GM21737 (cell line): Measurements from ENCODE around the gene MTMR12.

ENCODE experiments used
- ATAC-seq: cut with Tn5 transposase; IDR thresholded peaks from one replicate; pipeline ENCODE4 v1.9.1; 2021; ENCODE audit warnings: mild to moderate bottlenecking, moderate library complexity; ENCODE audit not compliant: unreplicated experiment

Gene MTMR12

DNA sequence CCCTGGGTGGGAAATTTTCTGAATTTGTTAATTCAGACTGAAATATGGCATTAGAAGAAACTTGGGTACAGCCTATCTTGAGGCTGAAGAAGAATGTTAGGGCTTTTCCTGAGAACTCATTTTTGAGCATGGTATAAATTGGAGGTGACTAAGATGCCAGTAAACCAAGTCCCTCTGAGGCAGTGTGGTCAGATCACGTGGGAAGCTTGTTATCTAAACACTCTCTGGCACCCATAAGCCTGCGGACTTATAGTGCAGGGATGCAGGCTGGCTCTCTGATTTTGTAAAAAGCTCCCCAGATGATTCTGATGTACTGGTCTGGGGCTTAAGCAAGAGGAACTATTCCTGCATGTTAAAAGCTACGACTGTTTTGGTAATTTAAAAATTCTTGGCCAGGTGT lies 34.3 kb downstream of the MTMR12 start:
- ATAC-seq: no peak

DNA sequence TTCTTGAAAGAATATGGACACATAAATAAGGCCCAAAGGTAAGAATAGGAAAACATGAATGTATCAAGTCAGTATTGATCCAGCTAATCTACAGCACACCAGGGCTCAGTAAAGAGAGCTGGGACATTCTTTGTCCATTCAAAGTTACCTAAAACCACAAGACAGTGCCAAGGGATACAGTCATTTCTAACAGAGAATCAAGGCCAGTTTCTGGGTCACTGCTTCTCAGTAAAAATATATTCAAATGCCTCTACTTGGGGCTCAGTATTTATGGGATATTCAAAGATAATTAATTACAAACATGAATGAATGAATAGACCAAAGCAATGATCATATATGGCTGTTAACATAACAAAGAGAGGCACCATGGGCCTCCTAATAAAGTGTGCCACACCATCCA lies 34.9 kb downstream of the MTMR12 start:
- ATAC-seq: no peak

GRCh38 chr5:32276173-32276853 lies 36.4 kb downstream of the MTMR12 start:
- no peak for ATAC-seq

- ATAC-seq: no peak
Observed at GRCh38 chr5:32275396-32275741, 37.4 kb downstream of the MTMR12 start.

DNA sequence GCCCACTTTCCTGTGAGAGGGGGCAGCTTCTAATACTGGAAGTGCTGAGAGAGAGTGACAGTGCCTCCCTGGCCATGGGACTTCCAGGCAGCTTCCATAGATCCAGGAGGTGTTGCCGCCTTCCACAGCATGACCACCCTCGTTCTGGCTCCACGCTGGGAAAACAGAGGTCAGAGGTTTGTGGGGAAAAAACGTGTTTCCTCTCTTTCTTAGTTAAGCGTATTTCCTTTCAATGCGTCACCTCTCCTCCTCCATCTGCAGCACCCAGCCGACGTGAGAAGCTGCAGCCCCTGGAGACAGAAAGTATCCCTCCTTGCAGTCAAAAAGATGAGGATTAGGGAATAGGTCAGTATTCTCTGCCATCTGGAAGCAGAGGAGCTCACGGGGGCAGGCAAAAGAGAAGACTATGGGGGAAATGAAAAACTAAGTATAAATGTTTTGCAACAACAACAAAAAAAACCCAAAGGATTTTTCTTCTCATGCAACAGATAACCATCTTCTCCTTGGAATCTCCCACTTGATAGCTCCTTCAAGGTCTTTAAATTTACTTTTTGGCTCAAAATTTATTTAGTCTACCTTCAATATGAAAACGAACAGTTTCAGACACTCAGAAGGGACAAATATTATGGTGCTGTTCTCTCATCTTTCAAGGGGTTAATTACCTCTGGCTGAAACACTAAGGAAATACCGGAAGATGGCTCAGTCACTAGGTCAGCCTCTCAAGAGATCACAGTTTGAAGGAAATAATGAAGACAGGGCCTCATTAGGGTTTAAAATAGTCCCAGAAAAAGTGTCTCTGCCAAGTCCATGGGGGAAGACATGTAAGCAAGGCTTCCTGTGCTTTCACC lies 38.0 kb downstream of the MTMR12 start:
- no peak for ATAC-seq

DNA sequence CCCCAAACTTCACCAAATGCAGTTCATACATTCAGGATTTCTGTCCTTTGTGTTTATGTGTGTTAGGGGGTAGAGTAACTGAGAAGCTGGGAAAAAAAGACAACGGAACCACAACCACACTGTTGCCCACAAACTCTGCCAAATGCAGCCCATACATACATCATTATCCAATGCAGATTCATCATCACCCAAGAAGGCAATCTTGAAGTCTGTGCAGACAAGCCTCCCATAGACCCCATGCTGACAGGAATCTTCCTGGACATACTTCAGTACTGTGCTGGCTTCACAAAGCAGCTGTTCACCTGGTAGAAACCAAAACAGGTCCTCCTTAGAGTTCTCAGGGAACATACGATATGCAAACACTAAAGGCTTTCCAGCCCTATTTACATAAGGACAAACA lies 38.9 kb downstream of the MTMR12 start:
- ATAC-seq: no peak

- no peak for ATAC-seq
Observed at GRCh38 chr5:32272746-32273145, 40.0 kb downstream of the MTMR12 start.

DNA sequence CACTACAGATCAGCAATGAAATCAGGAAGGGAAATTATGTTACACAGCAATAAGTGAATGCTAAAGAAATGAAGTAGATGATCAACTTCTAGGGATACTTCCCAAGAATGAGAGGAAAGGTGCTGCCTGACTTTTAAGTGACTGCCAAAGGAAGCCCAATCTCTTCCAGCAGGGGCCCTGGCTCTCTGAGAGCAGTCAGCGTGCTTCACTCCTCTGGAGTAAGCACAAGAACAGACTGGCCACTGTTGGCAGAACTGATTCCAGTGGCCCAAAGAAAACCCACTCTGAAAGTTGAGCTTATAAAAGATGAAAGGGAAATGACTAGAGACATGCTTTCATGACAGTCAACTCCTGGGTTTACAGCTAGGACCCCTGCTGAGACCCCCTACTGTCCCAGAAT lies 41.8 kb downstream of the MTMR12 start:
- no peak for ATAC-seq

- ATAC-seq: no peak
Observed at GRCh38 chr5:32270178-32270577, 42.6 kb downstream of the MTMR12 start.

DNA sequence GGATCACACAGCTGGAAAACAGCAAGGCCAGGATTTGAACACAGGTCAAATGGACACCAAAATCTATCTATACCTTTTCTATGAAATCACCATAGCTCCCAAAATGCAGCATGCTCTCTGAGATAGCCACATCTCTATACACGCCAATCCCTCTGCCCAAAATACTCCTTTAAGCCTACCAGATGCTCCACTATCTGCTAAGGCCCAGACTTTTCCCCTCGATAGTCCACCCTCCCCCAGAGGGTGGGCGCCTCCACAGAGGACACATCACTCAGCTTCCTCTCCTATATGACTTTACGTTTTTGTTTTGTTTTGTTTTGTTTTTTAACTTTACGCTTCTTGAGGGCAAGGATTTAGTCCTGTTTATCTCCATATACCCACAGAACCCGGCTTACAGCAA lies 46.8 kb downstream of the MTMR12 start:
- no peak for ATAC-seq

DNA sequence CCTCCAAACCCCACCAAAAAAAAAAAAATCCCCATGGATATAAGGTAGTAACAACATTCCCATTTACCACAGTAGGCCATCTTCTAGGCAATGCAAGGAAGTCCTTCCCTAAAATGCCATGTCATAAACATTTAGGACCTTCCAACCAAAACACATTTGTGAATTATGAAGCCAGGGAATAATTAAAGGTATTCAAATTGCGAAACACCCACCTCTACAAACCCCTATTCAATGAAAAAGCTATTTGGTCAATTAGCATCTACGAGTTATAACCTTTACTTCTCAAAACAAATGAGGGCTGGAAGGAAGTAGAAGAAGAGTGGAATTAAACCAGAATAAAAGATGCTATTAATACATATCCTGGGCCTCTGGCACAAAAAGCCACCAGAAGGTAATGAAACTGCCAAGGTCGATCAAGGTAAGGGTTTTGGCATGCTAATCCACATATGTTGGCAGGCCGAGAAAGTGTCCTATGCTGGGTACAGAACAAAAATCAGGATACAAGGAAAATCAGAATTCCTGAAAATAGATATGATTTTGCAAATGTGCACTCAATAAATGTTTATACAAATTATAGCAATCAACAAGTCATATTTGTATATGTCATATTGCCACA lies 47.7 kb downstream of the MTMR12 start:
- ATAC-seq: no peak

- ATAC-seq: no peak
Observed at GRCh38 chr5:32263684-32264083, 49.1 kb downstream of the MTMR12 start.

- ATAC-seq: no peak
Observed at GRCh38 chr5:32261198-32261597, 51.5 kb downstream of the MTMR12 start.

DNA sequence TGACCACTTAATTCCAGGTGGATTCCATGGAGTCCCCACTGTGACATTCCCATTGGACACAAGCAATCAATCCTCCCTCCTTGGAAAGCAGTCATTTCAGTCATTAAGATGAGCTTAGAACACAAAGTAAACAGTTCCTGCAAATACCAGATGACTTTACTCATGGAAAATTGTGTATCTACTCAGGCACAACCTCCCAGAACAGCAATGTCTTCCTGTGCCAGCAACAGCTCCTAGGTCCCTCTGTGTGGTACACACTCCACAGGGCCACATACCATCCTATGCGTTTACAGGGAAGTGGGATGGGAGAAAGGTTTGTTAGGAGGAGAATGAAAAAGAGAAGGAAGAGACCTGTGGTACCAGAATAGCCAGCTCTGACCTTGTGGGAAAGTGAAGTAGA lies 53.7 kb downstream of the MTMR12 start:
- no peak for ATAC-seq

GRCh38 chr5:32258424-32258823 lies 54.3 kb downstream of the MTMR12 start:
- no peak for ATAC-seq

- ATAC-seq: no peak
Observed at GRCh38 chr5:32255540-32255900, 57.2 kb downstream of the MTMR12 start.

- ATAC-seq: no peak
Observed at GRCh38 chr5:32254881-32255539, 57.7 kb downstream of the MTMR12 start.

DNA sequence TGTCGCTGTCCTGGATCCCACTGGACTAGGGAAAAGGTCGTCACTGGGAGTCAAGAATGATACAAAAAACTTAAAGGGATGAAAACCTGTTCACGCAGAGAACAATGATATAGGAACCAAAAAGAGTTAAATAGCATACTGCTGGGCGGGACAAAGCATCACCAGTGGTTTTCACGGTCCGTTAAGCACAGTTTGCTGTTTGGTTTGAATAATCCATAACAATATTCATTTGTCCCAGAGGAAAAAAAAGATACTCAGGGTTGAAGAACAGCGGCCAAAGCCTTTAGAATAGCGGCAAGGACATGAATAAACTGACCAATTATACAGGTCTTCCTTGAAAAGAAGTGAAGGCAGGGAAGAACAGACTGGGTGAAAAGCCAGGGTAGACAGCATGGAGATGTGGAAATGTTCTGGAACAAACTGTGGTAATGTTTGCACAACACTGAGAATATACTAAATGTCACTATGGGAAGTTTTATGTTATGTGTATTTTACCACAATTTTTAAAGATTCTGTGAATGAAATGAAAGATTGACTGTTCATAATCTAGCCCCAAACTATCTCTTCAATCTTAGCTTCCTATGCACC lies 60.8 kb downstream of the MTMR12 start:
- ATAC-seq: no peak

GRCh38 chr5:32249668-32250067 lies 63.1 kb downstream of the MTMR12 start:
- ATAC-seq: no peak

DNA sequence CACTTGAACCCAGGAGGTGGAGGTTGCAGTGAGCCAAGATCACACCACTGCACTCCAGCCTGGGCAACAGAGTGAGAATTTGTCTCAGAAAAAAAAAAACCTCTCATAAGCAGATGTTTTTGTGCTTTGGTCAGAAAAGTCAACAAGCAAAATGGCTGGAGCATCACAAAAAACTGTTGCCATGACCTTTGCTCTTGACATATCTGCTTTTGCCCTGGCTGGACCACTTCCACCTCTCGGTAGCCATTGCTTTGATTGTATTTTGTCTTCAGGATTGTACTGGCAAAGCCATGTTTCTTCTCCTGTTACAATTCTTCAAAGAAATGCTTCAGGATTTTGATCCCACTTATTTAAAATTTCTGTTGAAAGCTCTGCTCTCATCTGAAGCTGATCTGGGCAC lies 67.0 kb downstream of the MTMR12 start:
- no peak for ATAC-seq

- no peak for ATAC-seq
Observed at GRCh38 chr5:32244017-32244416, 68.7 kb downstream of the MTMR12 start.
